GM12878 (cell line): ENCODE measurements around the gene ALDH1A2. TPM values are rescaled to one million over a fixed set of nuclear protein-coding genes. Genes with fewer than 3 reads are reported as not detected.

Experiments used
- ATAC-seq: fragments of 200-7000 bp; cut with Tn5 transposase; 3 replicates; pipeline ENCODE4 v1.9.1; 2020; ENCODE audit warnings: mild to moderate bottlenecking, moderate library complexity
- BruUV-seq: library from RNA; stranded (reverse); fragments of 400-500 nt; replicated peaks from 2 replicates; lab custom pipeline; 2021; lab: Mats Ljungman, UMichigan
- CTCF ChIA-PET: fragments of 300-600 bp; sonication (Branson Sonifier 250); formaldehyde crosslinking; extraction: SDS; loops from one replicate; lab custom pipeline; 2021; ENCODE audit warnings: inconsistent platforms; lab: Yijun Ruan, JAX
- POLR2A ChIA-PET: fragments of 350-600 bp; formaldehyde crosslinking; extraction: SDS; loops from one replicate; lab custom pipeline; 2021; ENCODE audit warnings: inconsistent platforms; lab: Charles Lee
- RAD21 ChIA-PET: fragments of 300-600 bp; sonication (Branson Sonifier 250); formaldehyde crosslinking; loops from one replicate; lab custom pipeline; 2023; ENCODE audit warnings: antibody characterized with exemption; ENCODE audit not compliant: unreplicated experiment; lab: Charles Lee
- SMC1A ChIA-PET: fragments of 300-600 bp; sonication (Branson Sonifier 250); formaldehyde crosslinking; loops from one replicate; lab custom pipeline; 2023; ENCODE audit not compliant: unreplicated experiment, uncharacterized antibody; lab: Charles Lee
- DNase-seq: peaks from one replicate; pipeline ENCODE4 v3.0.0-alpha.2; 2011; ENCODE audit warnings: low read depth, low spot score
- FAIRE-seq: peaks from 3 replicates; lab custom pipeline; 2011; peaks lifted over from hg19 to GRCh38; lab: Jason Lieb, UNC
- H2AFZ ChIP-seq: 2 replicates; pipeline ENCODE4 v1.6.0; 2011; ENCODE audit warnings: low read depth, low read length, control low read depth; ENCODE audit not compliant: control insufficient read depth
- H3K27ac ChIP-seq: 2 replicates; pipeline ENCODE4 v1.5.1; 2011; ENCODE audit warnings: control low read depth; ENCODE audit not compliant: control insufficient read depth, insufficient read depth
- H3K27me3 ChIP-seq, 2 experiments: replicated peaks in 1 of 2; 2 replicates each; pipeline versions ENCODE4 v1.6.0 to v1.6.1; 2011; ENCODE audit warnings: low read length in 1 of 2; ENCODE audit not compliant: control insufficient read depth in 2 of 2, insufficient read depth in 2 of 2
- H3K36me3 ChIP-seq, 2 experiments: 2 replicates each; pipeline ENCODE4 v1.5.1; 2011; ENCODE audit warnings: low read length in 1 of 2; ENCODE audit not compliant: control insufficient read depth in 2 of 2, insufficient read depth in 2 of 2
- H3K4me1 ChIP-seq: 2 replicates; pipeline ENCODE4 v1.6.1; 2011; ENCODE audit warnings: mild to moderate bottlenecking, low read length, moderate library complexity, mixed read lengths; ENCODE audit not compliant: control insufficient read depth, insufficient read depth
- H3K4me2 ChIP-seq: 2 replicates; pipeline ENCODE4 v1.6.0; 2011; ENCODE audit warnings: control low read depth; ENCODE audit not compliant: control insufficient read depth, insufficient read depth
- H3K4me3 ChIP-seq: fragments of 200-600 bp; sonication (generic); 2 replicates; pipeline ENCODE4 v1.5.1; 2016
- H3K79me2 ChIP-seq: 2 replicates; pipeline ENCODE4 v1.6.0; 2011; ENCODE audit warnings: low read length; ENCODE audit not compliant: control insufficient read depth, insufficient read depth
- H3K9ac ChIP-seq: 2 replicates; pipeline ENCODE4 v1.8.0; 2011; ENCODE audit warnings: low read length, control low read depth, mixed read lengths; ENCODE audit not compliant: control insufficient read depth, insufficient read depth
- H3K9me3 ChIP-seq: replicated peaks from 3 replicates; pipeline ENCODE4 v1.5.1; 2011; ENCODE audit warnings: mild to moderate bottlenecking, low read length; ENCODE audit not compliant: control insufficient read depth, insufficient read depth
- H4K20me1 ChIP-seq: 2 replicates; pipeline ENCODE4 v1.6.0; 2011; ENCODE audit not compliant: control insufficient read depth, insufficient read depth
- CREM ChIP-seq: IDR thresholded peaks from 2 replicates; pipeline ENCODE4 v1.6.1; 2014; ENCODE audit warnings: antibody characterized with exemption, low read depth
- FOS ChIP-seq: IDR thresholded peaks from 3 replicates; pipeline ENCODE4 v1.6.1; 2011; ENCODE audit warnings: borderline replicate concordance; ENCODE audit not compliant: insufficient read length; ENCODE audit errors: extremely low read depth
- IRF3 ChIP-seq: fragments of 450-650 bp; IDR thresholded peaks from 2 replicates; pipeline ENCODE4 v1.6.1; 2014; ENCODE audit warnings: mild to moderate bottlenecking
- MEF2B ChIP-seq: fragments of 450-650 bp; IDR thresholded peaks from 2 replicates; pipeline ENCODE4 v1.6.1; 2018; ENCODE audit warnings: mild to moderate bottlenecking, moderate library complexity; ENCODE audit not compliant: partially characterized antibody, poor library complexity, severe bottlenecking
- MLLT1 ChIP-seq: fragments of 450-650 bp; IDR thresholded peaks from 2 replicates; pipeline ENCODE4 v1.6.1; 2016; ENCODE audit warnings: mild to moderate bottlenecking
- NFXL1 ChIP-seq: fragments of 450-650 bp; IDR thresholded peaks from 2 replicates; pipeline ENCODE4 v1.6.1; 2017; ENCODE audit warnings: antibody characterized with exemption, mild to moderate bottlenecking, borderline replicate concordance
- PML ChIP-seq: IDR thresholded peaks from 2 replicates; pipeline ENCODE4 v1.6.1; 2012; ENCODE audit warnings: low read length, inconsistent platforms
- PRDM15 ChIP-seq: fragments of 450-650 bp; formaldehyde crosslinking; IDR thresholded peaks from 2 replicates; pipeline ENCODE4 v1.4.0; 2020; ENCODE audit warnings: mild to moderate bottlenecking, moderate library complexity
- RAD51 ChIP-seq: fragments of 450-650 bp; IDR thresholded peaks from 2 replicates; pipeline ENCODE4 v1.6.1; 2016; ENCODE audit warnings: moderate library complexity, mild to moderate bottlenecking, inconsistent platforms
- SMAD1 ChIP-seq: fragments of 450-650 bp; IDR thresholded peaks from 2 replicates; pipeline ENCODE4 v1.6.1; 2018; ENCODE audit warnings: mild to moderate bottlenecking, low read depth; ENCODE audit not compliant: partially characterized antibody
- SRF ChIP-seq, 2 experiments: IDR thresholded peaks; 2 replicates each; pipeline ENCODE4 v1.6.1; 2011; ENCODE audit warnings: low read depth in 2 of 2, low read length in 2 of 2, mild to moderate bottlenecking in 1 of 2, moderate library complexity in 1 of 2
- TARDBP ChIP-seq: IDR thresholded peaks from 2 replicates; pipeline ENCODE4 v1.6.1; 2016; ENCODE audit warnings: borderline replicate concordance
- WRNIP1 ChIP-seq: IDR thresholded peaks from 2 replicates; pipeline ENCODE4 v1.6.1; 2011; ENCODE audit warnings: low read depth, low read length, improper control_type of control experiment, borderline replicate concordance
- ZBTB11 ChIP-seq: fragments of 450-650 bp; formaldehyde crosslinking; IDR thresholded peaks from 2 replicates; pipeline ENCODE4 v1.5.0; 2022; ENCODE audit warnings: mild to moderate bottlenecking, missing genetic modification characterization
- WGBS: methylation state at CpG from one replicate; pipeline ENCODE4 v1.1.6; 2016; ENCODE audit warnings: low lambda C conversion rate; ENCODE audit not compliant: insufficient replicate concordance, insufficient coverage; ENCODE audit errors: missing lambda C conversion rate; 5-methylcytosine and 5-hydroxymethylcytosine counted together
- in situ Hi-C: fragments of 300-500 bp; cut with MboI; formaldehyde crosslinking; loops from 9 replicates; pipeline ENCODE4 v1.14.3; 2018; ENCODE audit warnings: mixed read lengths
- intact Hi-C: fragments of 100-400 bp; cut with micrococcal nuclease; formaldehyde crosslinking; loops from one replicate; pipeline ENCODE4 v1.14.2; 2022; ENCODE audit not compliant: unreplicated experiment
- polyA plus RNA-seq, 11 experiments: library from polyadenylated mRNA; depleted of rRNA in 4 of 11; unstranded in 6 of 11; stranded (reverse) in 5 of 11; fragments of >200 nt; fragmentation: Nextera tagmentation in 4 of 11; fragmentation: Illumina TruSeq in 1 of 11; extraction: Ambion mirVana in 4 of 11; extraction: Trizol in 1 of 11; gene quantifications; 1 replicate in 1 of 11; 2 replicates in 10 of 11; pipeline versions ENCODE4 v1.2.1 to v1.2.3, GENCODE V29; 2011 to 2016; ENCODE audit warnings: inconsistent platforms in 2 of 11, missing spikeins in 2 of 11, low read depth in 1 of 11
- total RNA-seq, 4 experiments: library from RNA; depleted of rRNA in 3 of 4; stranded (reverse); fragments of >200 nt in 3 of 4; fragmentation: Illumina TruSeq in 1 of 4; extraction: Trizol in 1 of 4; gene quantifications; 2 replicates each; pipeline versions ENCODE4 v1.2.1 to v1.2.3, GENCODE V29; 2013 to 2021

Gene ALDH1A2
- total and polyA plus RNA-seq, 10 of the 15 experiments (the other 5 are each of a cell fraction or from before 2014, with no cell fraction given) = 0.06 to 0.92 (median 0.18) TPM; not detected in 5

- H3K36me3 ChIP-seq = no peaks in the 10 kb centered on the region
- H3K4me2 ChIP-seq = no peak overlapping the region
- H3K9ac ChIP-seq = no peak overlapping the region
- H3K4me1 ChIP-seq = no peaks in the 10 kb centered on the region
- ChIA-PET POLR2A (no interaction called here), CTCF (interaction anchor here (1.0 kb wide), 1 partner anchor 41 kb away, joined by 3 read pairs; no protein-coding TSS in a partner anchor), RAD21 (no interaction called here), SMC1A (no interaction called here)
- WGBS = 30% methylated on average over 6 of the region's 6 CpGs
- no peak for ATAC-seq
- no peak overlapping the region for H2AFZ ChIP-seq
- in situ Hi-C loops = no loop called here
- no peaks in the 10 kb centered on the region for H3K9me3 ChIP-seq
- no peaks in the 10 kb centered on the region; a peak in 1 of 4 replicates for H3K27me3 ChIP-seq
- H3K27ac ChIP-seq = no peak overlapping the region
- no TSS peak for BruUV-seq
- H3K79me2 ChIP-seq = no peaks in the 10 kb centered on the region
- no peak for FAIRE-seq
- DNase-seq = no peak
- no peaks in the 10 kb centered on the region for H4K20me1 ChIP-seq
- intact Hi-C loops = no loop called here
- H3K4me3 ChIP-seq = no peak overlapping the region
- TF ChIP-seq PRDM15 = no peak
- no peak for TF ChIP-seq FOS
- no peak for TF ChIP-seq TARDBP
- TF ChIP-seq MLLT1 = no peak
- TF ChIP-seq IRF3 = no peak
- TF ChIP-seq SMAD1 = no peak
- TF ChIP-seq RAD51 = no peak
- no peak for TF ChIP-seq PML
- no peak for TF ChIP-seq WRNIP1
- TF ChIP-seq SRF (IDR thresholded peaks at IDR 0.05; ENCODE audit: low read depth in 2 of 2, low read length in 2 of 2) = no peak
- TF ChIP-seq NFXL1 = no peak
- TF ChIP-seq MEF2B = no peak
- no peak for TF ChIP-seq ZBTB11 (CRISPR knock-in tag)
- no peak for TF ChIP-seq CREM
Observed at GRCh38 chr15:58110999-58111717, 45.6 kb upstream of the ALDH1A2 start.
